GM18526 (cell line): Measurements from ENCODE around the gene CPOX.
A peak's percentile ranks its signal among the peaks of the same experiment; 100 is the strongest.

Source experiments
- POLR2A ChIP-seq: IDR thresholded peaks from 3 replicates; pipeline ENCODE4 v1.6.1; 2011; ENCODE audit not compliant: insufficient read length; ENCODE audit errors: extremely low read depth

Gene CPOX

GRCh38 chr3:98556164-98557130 is 37.0 kb downstream of the CPOX start:
- TF ChIP-seq POLR2A = peak; percentile 36

- no peak for TF ChIP-seq POLR2A
Measured at GRCh38 chr3:98555025-98555379, 38.4 kb downstream of the CPOX start.

GRCh38 chr3:98554580-98554979 is 38.8 kb downstream of the CPOX start:
- no peak for TF ChIP-seq POLR2A

GRCh38 chr3:98553753-98554152 is 39.7 kb downstream of the CPOX start:
- TF ChIP-seq POLR2A = no peak

- TF ChIP-seq POLR2A = no peak
Measured at GRCh38 chr3:98553021-98553563, 40.3 kb downstream of the CPOX start.

GRCh38 chr3:98552232-98553020 is 41.0 kb downstream of the CPOX start:
- no peak for TF ChIP-seq POLR2A

- no peak for TF ChIP-seq POLR2A
Measured at GRCh38 chr3:98551754-98552153, 41.7 kb downstream of the CPOX start.

- no peak for TF ChIP-seq POLR2A
Measured at GRCh38 chr3:98551236-98551635, 42.2 kb downstream of the CPOX start.

- no peak for TF ChIP-seq POLR2A
Measured at GRCh38 chr3:98550833-98551232, 42.6 kb downstream of the CPOX start.

GRCh38 chr3:98548544-98548943 is 44.9 kb downstream of the CPOX start:
- no peak for TF ChIP-seq POLR2A

GRCh38 chr3:98545940-98546339 is 47.5 kb downstream of the CPOX start:
- no peak for TF ChIP-seq POLR2A

- TF ChIP-seq POLR2A = no peak
Measured at GRCh38 chr3:98542623-98543022, 50.8 kb downstream of the CPOX start.

GRCh38 chr3:98541695-98542094 is 51.7 kb downstream of the CPOX start:
- no peak for TF ChIP-seq POLR2A

GRCh38 chr3:98540346-98540745 is 53.1 kb downstream of the CPOX start:
- TF ChIP-seq POLR2A = no peak

- peak; percentile 64 for TF ChIP-seq POLR2A
Measured at GRCh38 chr3:98536456-98537017, 56.9 kb downstream of the CPOX start.
